Measurements from ENCODE around the gene ANKRD6. TPM values are rescaled to one million over a fixed set of nuclear protein-coding genes. Genes with fewer than 3 reads are reported as not detected.

ANKRD6 gene
- total RNA-seq, 1 experiment from 2014 or later = 2.4 TPM

DNA sequence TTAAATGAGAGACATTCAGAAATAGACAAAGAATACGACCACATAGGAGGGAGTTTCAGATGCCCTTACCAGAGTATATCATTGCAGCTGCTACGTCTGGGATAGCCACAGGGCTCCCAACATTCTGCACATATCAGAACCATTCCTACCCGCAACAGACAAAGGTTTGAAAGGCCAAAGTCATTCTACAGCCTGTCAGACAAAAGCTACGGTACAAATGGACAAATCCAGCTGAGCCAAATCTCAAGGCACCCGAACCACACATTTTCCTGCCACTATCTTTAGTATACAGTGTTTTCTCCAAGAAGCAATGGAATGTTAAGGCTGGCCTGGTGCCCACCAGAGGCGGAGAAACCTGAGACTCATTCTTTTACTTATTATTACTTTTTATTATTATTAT, 236.1 kb downstream of the ANKRD6 start:
- H3K27me3 ChIP-seq (ENCODE audit: control insufficient read depth, insufficient read depth, low read length) = no peaks in the 10 kb centered on the region
- H3K4me1 ChIP-seq (ENCODE audit: control insufficient read depth, insufficient read depth, low read length) = no peaks in the 10 kb centered on the region
- no TSS peak for BruUV-seq (replicated peaks)
- ChIA-PET CTCF (no interaction called here), POLR2A (no interaction called here)
- ATAC-seq (no peak), DNase-seq (ENCODE audit: low read depth, low spot score) (no peak)
- no peak for TF ChIP-seq SIN3A (IDR thresholded peaks at IDR 0.05; ENCODE audit: borderline replicate concordance, insufficient read depth, low read depth, low read length)
- TF ChIP-seq POLR2AphosphoS5 (IDR thresholded peaks at IDR 0.05; ENCODE audit: low read depth, low read length) = no peak
- TF ChIP-seq, protein P1, sequence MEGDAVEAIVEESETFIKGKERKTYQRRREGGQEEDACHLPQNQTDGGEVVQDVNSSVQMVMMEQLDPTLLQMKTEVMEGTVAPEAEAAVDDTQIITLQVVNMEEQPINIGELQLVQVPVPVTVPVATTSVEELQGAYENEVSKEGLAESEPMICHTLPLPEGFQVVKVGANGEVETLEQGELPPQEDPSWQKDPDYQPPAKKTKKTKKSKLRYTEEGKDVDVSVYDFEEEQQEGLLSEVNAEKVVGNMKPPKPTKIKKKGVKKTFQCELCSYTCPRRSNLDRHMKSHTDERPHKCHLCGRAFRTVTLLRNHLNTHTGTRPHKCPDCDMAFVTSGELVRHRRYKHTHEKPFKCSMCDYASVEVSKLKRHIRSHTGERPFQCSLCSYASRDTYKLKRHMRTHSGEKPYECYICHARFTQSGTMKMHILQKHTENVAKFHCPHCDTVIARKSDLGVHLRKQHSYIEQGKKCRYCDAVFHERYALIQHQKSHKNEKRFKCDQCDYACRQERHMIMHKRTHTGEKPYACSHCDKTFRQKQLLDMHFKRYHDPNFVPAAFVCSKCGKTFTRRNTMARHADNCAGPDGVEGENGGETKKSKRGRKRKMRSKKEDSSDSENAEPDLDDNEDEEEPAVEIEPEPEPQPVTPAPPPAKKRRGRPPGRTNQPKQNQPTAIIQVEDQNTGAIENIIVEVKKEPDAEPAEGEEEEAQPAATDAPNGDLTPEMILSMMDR (IDR thresholded peaks at IDR 0.05) = no peak
- TF ChIP-seq TCF7L2 (IDR thresholded peaks at IDR 0.05; ENCODE audit: low read depth, low read length) = no peak
- TF ChIP-seq, protein P2, sequence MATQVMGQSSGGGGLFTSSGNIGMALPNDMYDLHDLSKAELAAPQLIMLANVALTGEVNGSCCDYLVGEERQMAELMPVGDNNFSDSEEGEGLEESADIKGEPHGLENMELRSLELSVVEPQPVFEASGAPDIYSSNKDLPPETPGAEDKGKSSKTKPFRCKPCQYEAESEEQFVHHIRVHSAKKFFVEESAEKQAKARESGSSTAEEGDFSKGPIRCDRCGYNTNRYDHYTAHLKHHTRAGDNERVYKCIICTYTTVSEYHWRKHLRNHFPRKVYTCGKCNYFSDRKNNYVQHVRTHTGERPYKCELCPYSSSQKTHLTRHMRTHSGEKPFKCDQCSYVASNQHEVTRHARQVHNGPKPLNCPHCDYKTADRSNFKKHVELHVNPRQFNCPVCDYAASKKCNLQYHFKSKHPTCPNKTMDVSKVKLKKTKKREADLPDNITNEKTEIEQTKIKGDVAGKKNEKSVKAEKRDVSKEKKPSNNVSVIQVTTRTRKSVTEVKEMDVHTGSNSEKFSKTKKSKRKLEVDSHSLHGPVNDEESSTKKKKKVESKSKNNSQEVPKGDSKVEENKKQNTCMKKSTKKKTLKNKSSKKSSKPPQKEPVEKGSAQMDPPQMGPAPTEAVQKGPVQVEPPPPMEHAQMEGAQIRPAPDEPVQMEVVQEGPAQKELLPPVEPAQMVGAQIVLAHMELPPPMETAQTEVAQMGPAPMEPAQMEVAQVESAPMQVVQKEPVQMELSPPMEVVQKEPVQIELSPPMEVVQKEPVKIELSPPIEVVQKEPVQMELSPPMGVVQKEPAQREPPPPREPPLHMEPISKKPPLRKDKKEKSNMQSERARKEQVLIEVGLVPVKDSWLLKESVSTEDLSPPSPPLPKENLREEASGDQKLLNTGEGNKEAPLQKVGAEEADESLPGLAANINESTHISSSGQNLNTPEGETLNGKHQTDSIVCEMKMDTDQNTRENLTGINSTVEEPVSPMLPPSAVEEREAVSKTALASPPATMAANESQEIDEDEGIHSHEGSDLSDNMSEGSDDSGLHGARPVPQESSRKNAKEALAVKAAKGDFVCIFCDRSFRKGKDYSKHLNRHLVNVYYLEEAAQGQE (IDR thresholded peaks at IDR 0.05; ENCODE audit: insufficient read depth in 1 of 2, low read depth in 2 of 2, low read length in 1 of 2) = no peak
- no peaks in the 10 kb centered on the region for H3K9me3 ChIP-seq (ENCODE audit: control insufficient read depth, insufficient read depth, low read depth, low read length)
- in situ Hi-C loops (cut with HindIII; ENCODE audit: low pct_unique_long_range_greater_than_20kb, low sequenced_read_pairs) = no loop called here
- no peak overlapping the region for H3K4me3 ChIP-seq (ENCODE audit: low read depth in 2 of 2, low read length in 2 of 2)
- H3K36me3 ChIP-seq (ENCODE audit: control insufficient read depth, insufficient read depth, low read length) = peaks cover 42% of the 10 kb centered on the region
- intact Hi-C loops (cut with micrococcal nuclease; ENCODE audit: unreplicated experiment) = no loop called here
- no peak overlapping the region for H3K27ac ChIP-seq (ENCODE audit: low read length)

DNA sequence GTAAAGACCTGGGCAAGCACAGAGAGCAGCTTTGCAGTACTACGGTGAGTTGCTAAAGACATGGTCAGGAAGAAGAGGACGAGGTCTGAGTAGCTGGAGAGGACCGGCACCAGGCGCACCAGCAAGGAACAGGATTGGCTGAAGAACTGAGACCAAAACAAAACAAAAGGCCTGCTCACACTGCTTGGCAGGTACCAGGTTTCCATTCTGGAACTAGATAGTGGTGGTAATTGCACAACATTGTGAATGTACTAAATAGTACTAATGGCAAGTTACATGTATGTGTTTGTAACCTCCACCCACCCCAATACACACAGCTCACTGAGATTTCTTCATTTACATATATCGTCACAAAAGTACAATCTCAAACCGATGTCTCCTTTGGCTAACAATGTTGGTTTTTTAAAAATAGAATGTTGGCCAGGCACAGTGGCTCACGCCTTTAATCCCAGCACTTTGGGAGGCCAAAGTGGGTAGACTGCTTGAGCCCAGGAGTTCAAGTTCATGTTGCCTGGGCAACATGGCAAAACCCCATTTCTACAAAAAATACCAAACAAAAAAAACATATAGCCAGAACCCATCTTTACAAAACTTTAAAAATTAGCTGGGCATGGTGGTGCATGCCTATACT, 238.1 kb downstream of the ANKRD6 start:
- Histone ChIP-seq H3K27me3 (ENCODE audit: control insufficient read depth, insufficient read depth, low read length) (no peaks in the 10 kb centered on the region), H3K4me3 (ENCODE audit: low read depth in 2 of 2, low read length in 2 of 2) (no peak overlapping the region), H3K27ac (ENCODE audit: low read length) (no peak overlapping the region), H3K4me1 (ENCODE audit: control insufficient read depth, insufficient read depth, low read length) (no peaks in the 10 kb centered on the region), H3K36me3 (ENCODE audit: control insufficient read depth, insufficient read depth, low read length) (peaks cover 43% of the 10 kb centered on the region), H3K9me3 (ENCODE audit: control insufficient read depth, insufficient read depth, low read depth, low read length) (no peaks in the 10 kb centered on the region)
- BruUV-seq (replicated peaks) = no TSS peak
- in situ Hi-C loops (cut with HindIII; ENCODE audit: low pct_unique_long_range_greater_than_20kb, low sequenced_read_pairs) (no loop called here), intact Hi-C loops (cut with micrococcal nuclease; ENCODE audit: unreplicated experiment) (no loop called here)
- DNase-seq (ENCODE audit: low read depth, low spot score) (no peak), ATAC-seq (no peak)
- TF ChIP-seq POLR2AphosphoS5 (IDR thresholded peaks at IDR 0.05; ENCODE audit: low read depth, low read length) (no peak), SIN3A (IDR thresholded peaks at IDR 0.05; ENCODE audit: borderline replicate concordance, insufficient read depth, low read depth, low read length) (no peak), TCF7L2 (IDR thresholded peaks at IDR 0.05; ENCODE audit: low read depth, low read length) (no peak)
- TF ChIP-seq, protein P1 (IDR thresholded peaks at IDR 0.05) = no peak
- TF ChIP-seq, protein P2 (IDR thresholded peaks at IDR 0.05; ENCODE audit: insufficient read depth in 1 of 2, low read depth in 2 of 2, low read length in 1 of 2) = no peak
- CTCF ChIA-PET = no interaction called here
- POLR2A ChIA-PET = no interaction called here
